Mammary epithelial cell (primary cell): ENCODE data around the gene RNF11.

Source experiments
- CTCF ChIP-seq, 2 donors: IDR thresholded peaks in 1 of 2; conservative IDR thresholded peaks in 1 of 2; 2 replicates each; pipeline ENCODE4 v1.5.1; 2011 to 2012; ENCODE audit warnings: inconsistent platforms in 2 of 2, low read length in 2 of 2, mild to moderate bottlenecking in 2 of 2, control low read depth in 1 of 2, low read depth in 1 of 2; ENCODE audit not compliant: insufficient read depth in 1 of 2; ENCODE audit errors: extremely low read depth in 1 of 2
- EZH2 ChIP-seq: IDR thresholded peaks from 2 replicates; pipeline ENCODE4 v1.6.1; 2012; ENCODE audit warnings: low read length, inconsistent platforms, borderline replicate concordance

GRCh38 chr1:51240084-51240483 lies 4.0 kb downstream of the RNF11 start:
- TF ChIP-seq CTCF (conservative IDR thresholded peaks at IDR 0.05 in 1 of 2, IDR thresholded peaks at IDR 0.05 in 1 of 2; ENCODE audit: extremely low read depth in 1 of 2, insufficient read depth in 1 of 2, low read depth in 1 of 2, low read length in 2 of 2): no peak
- no peak for TF ChIP-seq EZH2
